Measurements from ENCODE around the gene EVX1. TPM values are rescaled to one million over a fixed set of nuclear protein-coding genes. Genes with fewer than 3 reads are reported as not detected.

The EVX1 gene
- total RNA-seq, 2 experiments from 2014 or later: 0.25 to 0.33 TPM

- H3K36me3 Mint-ChIP-seq (ENCODE audit: low read depth): no peaks in the 10 kb centered on the region
- no peak overlapping the region for H3K27ac Mint-ChIP-seq
- H3K27me3 Mint-ChIP-seq: peaks cover 88% of the 10 kb centered on the region
- H3K4me3 ChIP-seq (ENCODE audit: low read length): no peak overlapping the region
- DNase-seq: no peak
- H3K4me1 Mint-ChIP-seq (ENCODE audit: low read depth): peaks cover 56% of the 10 kb centered on the region
- intact Hi-C loops (cut with DNase I, micrococcal nuclease): no loop called here
- H3K27ac ChIP-seq (ENCODE audit: low read depth in 1 of 2, low read length in 2 of 2): no peak overlapping the region
- ChIA-PET CTCF (interaction anchor here (0.5 kb wide), 1 partner anchor 230 kb away, joined by 3 read pairs; no protein-coding TSS in a partner anchor), POLR2A (interaction anchor here (0.8 to 1.2 kb wide), 2 partner anchors 16 to 35 kb away, joined by 3 to 4 read pairs; no protein-coding TSS in a partner anchor)
- no peaks in the 10 kb centered on the region for H3K9me3 Mint-ChIP-seq
- peaks cover 85 to 91% of the 10 kb centered on the region in 2 experiments for H3K27me3 ChIP-seq (ENCODE audit: control insufficient read depth in 1 of 2, insufficient read depth in 2 of 2, low read length in 2 of 2)
- peaks cover 57% of the 10 kb centered on the region for H3K4me1 ChIP-seq (ENCODE audit: insufficient read depth, low read length)
- no peak overlapping the region for H3K4me3 Mint-ChIP-seq
- no peak for ATAC-seq (ENCODE audit: poor library complexity)
- H3K9me3 ChIP-seq (ENCODE audit: control insufficient read depth in 1 of 2, insufficient read depth in 1 of 2, low read length in 2 of 2): peaks cover 0 to 42% of the 10 kb centered on the region in 2 experiments
- H3K36me3 ChIP-seq (ENCODE audit: insufficient read depth, low read length): no peaks in the 10 kb centered on the region
- TF ChIP-seq, protein P1, sequence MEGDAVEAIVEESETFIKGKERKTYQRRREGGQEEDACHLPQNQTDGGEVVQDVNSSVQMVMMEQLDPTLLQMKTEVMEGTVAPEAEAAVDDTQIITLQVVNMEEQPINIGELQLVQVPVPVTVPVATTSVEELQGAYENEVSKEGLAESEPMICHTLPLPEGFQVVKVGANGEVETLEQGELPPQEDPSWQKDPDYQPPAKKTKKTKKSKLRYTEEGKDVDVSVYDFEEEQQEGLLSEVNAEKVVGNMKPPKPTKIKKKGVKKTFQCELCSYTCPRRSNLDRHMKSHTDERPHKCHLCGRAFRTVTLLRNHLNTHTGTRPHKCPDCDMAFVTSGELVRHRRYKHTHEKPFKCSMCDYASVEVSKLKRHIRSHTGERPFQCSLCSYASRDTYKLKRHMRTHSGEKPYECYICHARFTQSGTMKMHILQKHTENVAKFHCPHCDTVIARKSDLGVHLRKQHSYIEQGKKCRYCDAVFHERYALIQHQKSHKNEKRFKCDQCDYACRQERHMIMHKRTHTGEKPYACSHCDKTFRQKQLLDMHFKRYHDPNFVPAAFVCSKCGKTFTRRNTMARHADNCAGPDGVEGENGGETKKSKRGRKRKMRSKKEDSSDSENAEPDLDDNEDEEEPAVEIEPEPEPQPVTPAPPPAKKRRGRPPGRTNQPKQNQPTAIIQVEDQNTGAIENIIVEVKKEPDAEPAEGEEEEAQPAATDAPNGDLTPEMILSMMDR (IDR thresholded peaks at IDR 0.05): no peak
These were observed 40.4 kb upstream of the EVX1 start for GRCh38 chr7:27202018-27202861.

GRCh38 chr7:27202862-27203134 is 39.8 kb upstream of the EVX1 start:
- POLR2A ChIA-PET: interaction anchor here (0.8 to 1.2 kb wide), 2 partner anchors 16 to 35 kb away, joined by 3 to 4 read pairs; no protein-coding TSS in a partner anchor
- intact Hi-C loops (cut with DNase I, micrococcal nuclease): no loop called here

DNA sequence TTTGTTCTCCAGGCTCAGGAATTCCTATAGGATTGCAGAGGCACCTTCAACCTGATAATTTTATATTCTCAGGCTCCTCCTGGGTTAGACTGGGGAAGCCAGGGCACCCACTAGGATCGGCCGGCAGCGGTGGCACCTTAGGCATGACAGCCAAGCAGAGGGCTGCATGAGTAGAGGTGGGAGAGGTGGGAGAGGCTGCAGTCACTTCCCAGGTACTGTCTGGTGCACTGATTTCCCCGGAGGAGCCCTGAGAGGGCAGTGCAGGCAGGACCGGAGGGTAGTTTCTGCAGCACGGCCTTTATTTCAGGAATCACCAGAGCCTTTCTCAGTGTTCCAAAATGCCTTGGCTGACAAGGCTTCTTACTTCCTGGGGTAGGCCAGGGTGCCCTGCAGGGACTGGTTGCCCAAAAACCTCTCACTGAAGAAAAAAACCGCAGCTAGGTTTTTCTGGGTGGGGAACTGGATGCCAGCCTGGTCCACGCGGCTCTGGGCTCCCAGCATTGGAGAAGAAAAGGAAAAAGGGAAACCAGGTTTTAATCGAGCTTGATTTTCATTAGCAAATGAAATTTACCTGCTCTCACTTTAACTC is 39.1 kb upstream of the EVX1 start:
- Mint-ChIP-seq H3K4me3 (no peak overlapping the region), H3K27ac (no peak overlapping the region), H3K4me1 (ENCODE audit: low read depth) (peaks cover 46% of the 10 kb centered on the region), H3K9me3 (no peaks in the 10 kb centered on the region), H3K36me3 (ENCODE audit: low read depth) (no peaks in the 10 kb centered on the region), H3K27me3 (peaks cover 88% of the 10 kb centered on the region)
- Histone ChIP-seq H3K9me3 (ENCODE audit: control insufficient read depth in 1 of 2, insufficient read depth in 1 of 2, low read length in 2 of 2) (peaks cover 0 to 38% of the 10 kb centered on the region in 2 experiments), H3K4me1 (ENCODE audit: insufficient read depth, low read length) (peaks cover 52% of the 10 kb centered on the region), H3K4me3 (ENCODE audit: low read length) (no peak overlapping the region), H3K27ac (ENCODE audit: low read depth in 1 of 2, low read length in 2 of 2) (no peak overlapping the region), H3K27me3 (ENCODE audit: control insufficient read depth in 1 of 2, insufficient read depth in 2 of 2, low read length in 2 of 2) (peaks cover 84 to 91% of the 10 kb centered on the region in 2 experiments), H3K36me3 (ENCODE audit: insufficient read depth, low read length) (no peaks in the 10 kb centered on the region)
- CTCF ChIA-PET: no interaction called here
- intact Hi-C loops (cut with DNase I, micrococcal nuclease): no loop called here
- ATAC-seq (ENCODE audit: poor library complexity) (no peak), DNase-seq (no peak)
- POLR2A ChIA-PET: interaction anchor here (0.8 to 1.2 kb wide), 2 partner anchors 17 to 36 kb away, joined by 3 to 4 read pairs; no protein-coding TSS in a partner anchor
- TF ChIP-seq, protein P1 (IDR thresholded peaks at IDR 0.05): no peak

More at GRCh38 chr7:27202862-27203134, 39.8 kb upstream of the EVX1 start:
- Histone ChIP-seq H3K27me3 (ENCODE audit: control insufficient read depth in 1 of 2, insufficient read depth in 2 of 2, low read length in 2 of 2) (peaks cover 84 to 91% of the 10 kb centered on the region in 2 experiments), H3K27ac (ENCODE audit: low read depth in 1 of 2, low read length in 2 of 2) (no peak overlapping the region), H3K36me3 (ENCODE audit: insufficient read depth, low read length) (no peaks in the 10 kb centered on the region), H3K4me1 (ENCODE audit: insufficient read depth, low read length) (peaks cover 57% of the 10 kb centered on the region), H3K9me3 (ENCODE audit: control insufficient read depth in 1 of 2, insufficient read depth in 1 of 2, low read length in 2 of 2) (peaks cover 0 to 42% of the 10 kb centered on the region in 2 experiments), H3K4me3 (ENCODE audit: low read length) (no peak overlapping the region)
- H3K27me3 Mint-ChIP-seq: peaks cover 88% of the 10 kb centered on the region
- peaks cover 53% of the 10 kb centered on the region for H3K4me1 Mint-ChIP-seq (ENCODE audit: low read depth)
- H3K36me3 Mint-ChIP-seq (ENCODE audit: low read depth): no peaks in the 10 kb centered on the region
- CTCF ChIA-PET: no interaction called here
- H3K9me3 Mint-ChIP-seq: no peaks in the 10 kb centered on the region
- TF ChIP-seq, protein P1 (IDR thresholded peaks at IDR 0.05): no peak
- no peak overlapping the region for H3K27ac Mint-ChIP-seq
- peak overlapping the region; percentile 9 for H3K4me3 Mint-ChIP-seq
- no peak for ATAC-seq (ENCODE audit: poor library complexity)
- DNase-seq: no peak
